Measurements from ENCODE around the gene POMGNT1. TPM values are rescaled to one million over a fixed set of nuclear protein-coding genes. Genes with fewer than 3 reads are reported as not detected.

Gene POMGNT1
- polyA plus RNA-seq, 1 donor from 2014 or later: 128 TPM

- Histone ChIP-seq H3K4me2 (ENCODE audit: low read length) (no peak overlapping the region), H3K36me3 (ENCODE audit: insufficient read depth, low read length) (no peaks in the 10 kb centered on the region), H3K9me2 (ENCODE audit: insufficient read depth, low read length) (no peaks in the 10 kb centered on the region), H3F3A (ENCODE audit: insufficient read depth, low read length, poor library complexity, severe bottlenecking) (no peaks in the 10 kb centered on the region), H2AFZ (ENCODE audit: low read depth, low read length) (no peak overlapping the region), H3K27me3 (ENCODE audit: insufficient read depth, low read depth, low read length) (no peaks in the 10 kb centered on the region), H3K9me3 (ENCODE audit: low read length) (no peaks in the 10 kb centered on the region), H4K20me1 (ENCODE audit: insufficient read depth) (no peaks in the 10 kb centered on the region), H3K4me3 (ENCODE audit: low read length) (no peak overlapping the region), H3K79me2 (replicated peaks; ENCODE audit: insufficient read depth, low read length) (no peaks in the 10 kb centered on the region), H3K27ac (ENCODE audit: low read length) (no peak overlapping the region), H3K9ac (ENCODE audit: low read length) (no peak overlapping the region)
- TF ChIP-seq CTCF (IDR thresholded peaks at IDR 0.05; ENCODE audit: poor library complexity, severe bottlenecking) (no peak), EZH2 (IDR thresholded peaks at IDR 0.05; ENCODE audit: borderline replicate concordance, insufficient read depth, low read length, poor library complexity, severe bottlenecking) (no peak), SMC3 (conservative IDR thresholded peaks at IDR 0.05; ENCODE audit: poor library complexity) (no peak), RAD21 (conservative IDR thresholded peaks at IDR 0.05) (no peak), POLR2AphosphoS5 (IDR thresholded peaks at IDR 0.05) (no peak), TAF1 (IDR thresholded peaks at IDR 0.05; ENCODE audit: low read depth) (no peak), MXI1 (conservative IDR thresholded peaks at IDR 0.05; ENCODE audit: poor library complexity, severe bottlenecking) (no peak), EP300 (conservative IDR thresholded peaks at IDR 0.05; ENCODE audit: poor library complexity, severe bottlenecking) (no peak)
- TF ChIP-seq, protein P1, sequence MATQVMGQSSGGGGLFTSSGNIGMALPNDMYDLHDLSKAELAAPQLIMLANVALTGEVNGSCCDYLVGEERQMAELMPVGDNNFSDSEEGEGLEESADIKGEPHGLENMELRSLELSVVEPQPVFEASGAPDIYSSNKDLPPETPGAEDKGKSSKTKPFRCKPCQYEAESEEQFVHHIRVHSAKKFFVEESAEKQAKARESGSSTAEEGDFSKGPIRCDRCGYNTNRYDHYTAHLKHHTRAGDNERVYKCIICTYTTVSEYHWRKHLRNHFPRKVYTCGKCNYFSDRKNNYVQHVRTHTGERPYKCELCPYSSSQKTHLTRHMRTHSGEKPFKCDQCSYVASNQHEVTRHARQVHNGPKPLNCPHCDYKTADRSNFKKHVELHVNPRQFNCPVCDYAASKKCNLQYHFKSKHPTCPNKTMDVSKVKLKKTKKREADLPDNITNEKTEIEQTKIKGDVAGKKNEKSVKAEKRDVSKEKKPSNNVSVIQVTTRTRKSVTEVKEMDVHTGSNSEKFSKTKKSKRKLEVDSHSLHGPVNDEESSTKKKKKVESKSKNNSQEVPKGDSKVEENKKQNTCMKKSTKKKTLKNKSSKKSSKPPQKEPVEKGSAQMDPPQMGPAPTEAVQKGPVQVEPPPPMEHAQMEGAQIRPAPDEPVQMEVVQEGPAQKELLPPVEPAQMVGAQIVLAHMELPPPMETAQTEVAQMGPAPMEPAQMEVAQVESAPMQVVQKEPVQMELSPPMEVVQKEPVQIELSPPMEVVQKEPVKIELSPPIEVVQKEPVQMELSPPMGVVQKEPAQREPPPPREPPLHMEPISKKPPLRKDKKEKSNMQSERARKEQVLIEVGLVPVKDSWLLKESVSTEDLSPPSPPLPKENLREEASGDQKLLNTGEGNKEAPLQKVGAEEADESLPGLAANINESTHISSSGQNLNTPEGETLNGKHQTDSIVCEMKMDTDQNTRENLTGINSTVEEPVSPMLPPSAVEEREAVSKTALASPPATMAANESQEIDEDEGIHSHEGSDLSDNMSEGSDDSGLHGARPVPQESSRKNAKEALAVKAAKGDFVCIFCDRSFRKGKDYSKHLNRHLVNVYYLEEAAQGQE (IDR thresholded peaks at IDR 0.05; ENCODE audit: borderline replicate concordance): no peak
Measured at GRCh38 chr1:46183926-46184557, 14.2 kb downstream of the POMGNT1 start.

DNA sequence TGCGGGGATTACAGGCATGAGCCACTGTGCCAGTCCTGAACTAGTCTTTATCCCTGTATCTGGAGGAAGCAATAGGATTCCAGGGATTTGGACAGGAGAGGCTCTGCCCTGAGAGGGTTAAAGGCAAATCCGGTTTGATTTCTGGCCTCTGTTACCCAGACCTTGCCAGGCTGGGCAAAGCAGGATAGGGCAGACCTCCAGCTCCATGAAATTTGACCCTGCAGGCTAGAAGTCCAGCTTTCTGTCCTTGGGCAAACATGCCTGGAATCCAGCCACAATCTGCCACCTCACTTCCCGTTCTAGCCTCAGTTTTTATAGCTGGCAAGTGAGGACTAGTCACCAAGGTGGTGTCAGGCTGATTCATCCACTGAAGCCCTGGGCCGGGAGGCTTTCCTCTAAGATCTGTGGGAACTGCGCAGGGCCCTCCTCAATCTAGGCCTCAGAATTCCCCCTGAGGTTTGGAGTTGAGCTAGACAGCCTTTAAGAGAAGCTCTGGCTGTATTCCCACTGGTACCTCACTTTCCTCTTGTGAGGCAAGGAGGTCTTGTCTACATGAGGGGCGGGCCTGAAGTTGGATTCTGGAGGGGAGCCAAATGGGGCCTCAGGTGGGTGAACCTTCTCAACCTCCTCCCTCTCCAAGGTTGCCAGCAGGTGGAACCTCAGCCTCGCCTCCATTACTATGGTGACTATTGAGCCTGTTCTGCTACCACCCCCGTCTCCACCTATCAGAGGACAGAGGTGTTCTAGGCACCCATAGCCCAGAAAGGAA lies 15.0 kb downstream of the POMGNT1 start:
- Histone ChIP-seq H3K4me2 (ENCODE audit: low read length) (no peak overlapping the region), H3K27ac (ENCODE audit: low read length) (no peak overlapping the region), H3K9me2 (ENCODE audit: insufficient read depth, low read length) (no peaks in the 10 kb centered on the region), H3K27me3 (ENCODE audit: insufficient read depth, low read depth, low read length) (no peaks in the 10 kb centered on the region), H3K4me3 (ENCODE audit: low read length) (no peak overlapping the region), H3K9ac (ENCODE audit: low read length) (no peak overlapping the region), H2AFZ (ENCODE audit: low read depth, low read length) (no peak overlapping the region), H3F3A (ENCODE audit: insufficient read depth, low read length, poor library complexity, severe bottlenecking) (no peaks in the 10 kb centered on the region), H3K79me2 (replicated peaks; ENCODE audit: insufficient read depth, low read length) (no peaks in the 10 kb centered on the region), H3K9me3 (ENCODE audit: low read length) (no peaks in the 10 kb centered on the region), H4K20me1 (ENCODE audit: insufficient read depth) (no peaks in the 10 kb centered on the region), H3K36me3 (ENCODE audit: insufficient read depth, low read length) (no peaks in the 10 kb centered on the region)
- TF ChIP-seq, protein P1 (IDR thresholded peaks at IDR 0.05; ENCODE audit: borderline replicate concordance): no peak
- TF ChIP-seq SMC3 (conservative IDR thresholded peaks at IDR 0.05; ENCODE audit: poor library complexity) (no peak), EZH2 (IDR thresholded peaks at IDR 0.05; ENCODE audit: borderline replicate concordance, insufficient read depth, low read length, poor library complexity, severe bottlenecking) (no peak), POLR2AphosphoS5 (IDR thresholded peaks at IDR 0.05) (no peak), CTCF (IDR thresholded peaks at IDR 0.05; ENCODE audit: poor library complexity, severe bottlenecking) (no peak), RAD21 (conservative IDR thresholded peaks at IDR 0.05) (no peak), TAF1 (IDR thresholded peaks at IDR 0.05; ENCODE audit: low read depth) (no peak), MXI1 (conservative IDR thresholded peaks at IDR 0.05; ENCODE audit: poor library complexity, severe bottlenecking) (no peak), EP300 (conservative IDR thresholded peaks at IDR 0.05; ENCODE audit: poor library complexity, severe bottlenecking) (no peak)

Data from neural cell (in vitro differentiated cells).